SK-N-SH treated with all-trans-retinoic acid at 6 μM for 48 hours (cell line): ENCODE results near the gene PMP22.

Experiments used
- CREB5 ChIP-seq: fragments of 250-450 bp; sonication (Bioruptor Pico); IDR thresholded peaks from 2 replicates; pipeline ENCODE4 v1.5.1; 2020; ENCODE audit warnings: low read depth, mild to moderate bottlenecking, moderate library complexity
- CSDC2 ChIP-seq: fragments of 250-450 bp; sonication (Bioruptor Pico); IDR thresholded peaks from 2 replicates; pipeline ENCODE4 v1.5.0; 2020; ENCODE audit warnings: mild to moderate bottlenecking, moderate library complexity
- PPARA ChIP-seq: fragments of 250-450 bp; sonication (Bioruptor Pico); IDR thresholded peaks from 2 replicates; pipeline ENCODE4 v1.5.0; 2020; ENCODE audit warnings: mild to moderate bottlenecking, borderline replicate concordance
- SNAI2 ChIP-seq: fragments of 250-450 bp; sonication (Bioruptor Pico); IDR thresholded peaks from 2 replicates; pipeline ENCODE4 v1.5.0; 2020; ENCODE audit warnings: mild to moderate bottlenecking, moderate library complexity
- ZFP30 ChIP-seq: fragments of 450-650 bp; formaldehyde crosslinking; IDR thresholded peaks from 2 replicates; pipeline ENCODE4 v1.5.0; 2022; ENCODE audit warnings: mild to moderate bottlenecking, moderate library complexity
- ZNF565 ChIP-seq: fragments of 450-650 bp; formaldehyde crosslinking; conservative IDR thresholded peaks from 2 replicates; pipeline ENCODE4 v1.5.0; 2020; ENCODE audit warnings: low read depth, mild to moderate bottlenecking, moderate library complexity

GRCh38 chr17:15231851-15232516, 33.1 kb downstream of the PMP22 start:
- no peak for TF ChIP-seq CREB5 (CRISPR knock-in tag)
- TF ChIP-seq ZFP30 (CRISPR knock-in tag): no peak
- no peak for TF ChIP-seq SNAI2 (CRISPR knock-in tag)
- TF ChIP-seq ZNF565 (CRISPR knock-in tag): no peak
- no peak for TF ChIP-seq PPARA (CRISPR knock-in tag)
- TF ChIP-seq CSDC2: no peak
